GM20000 (cell line): Measurements from ENCODE around the gene HMGN3.

Experiments used
- DNase-seq: peaks from one replicate; pipeline ENCODE4 v3.0.0; 2012; ENCODE audit warnings: low spot score
- CTCF ChIP-seq: IDR thresholded peaks from 2 replicates; pipeline ENCODE4 v1.5.1; 2012; ENCODE audit warnings: mild to moderate bottlenecking, control low read depth; ENCODE audit errors: extremely low read depth, missing control alignments

HMGN3 gene

GRCh38 chr6:79184641-79185040 lies 49.8 kb downstream of the HMGN3 start:
- DNase-seq = no peak

GRCh38 chr6:79184086-79184485 lies 50.4 kb downstream of the HMGN3 start:
- no peak for DNase-seq

More at GRCh38 chr6:79184641-79185040, 49.8 kb downstream of the HMGN3 start:
- no peak for TF ChIP-seq CTCF

GRCh38 chr6:79180052-79180451 lies 54.4 kb downstream of the HMGN3 start:
- no peak for DNase-seq
- TF ChIP-seq CTCF = no peak

More at GRCh38 chr6:79184086-79184485, 50.4 kb downstream of the HMGN3 start:
- no peak for TF ChIP-seq CTCF

- no peak for DNase-seq
- TF ChIP-seq CTCF = no peak
Measured at GRCh38 chr6:79173378-79173777, 61.1 kb downstream of the HMGN3 start.

- no peak for DNase-seq
Measured at GRCh38 chr6:79170959-79171358, 63.5 kb downstream of the HMGN3 start.

GRCh38 chr6:79170431-79170830 lies 64.1 kb downstream of the HMGN3 start:
- no peak for TF ChIP-seq CTCF
- DNase-seq = no peak

More at GRCh38 chr6:79170959-79171358, 63.5 kb downstream of the HMGN3 start:
- no peak for TF ChIP-seq CTCF

GRCh38 chr6:79168695-79168980 lies 65.8 kb downstream of the HMGN3 start:
- TF ChIP-seq CTCF = no peak
- no peak for DNase-seq
